Stimulated activated CD4-positive, alpha-beta T cell treated with anti-CD3 and anti-CD28 coated beads, Interleukin-15, amount 100 ng/mL, for 24 hours (primary cell): Measurements from ENCODE around the gene C6orf136.

Experiments used
- DNase-seq: peaks from one replicate; pipeline ENCODE4 v3.0.0-alpha.2; 2020

Gene C6orf136

GRCh38 chr6:30687659-30688431 lies 40.9 kb downstream of the C6orf136 start:
- DNase-seq, result no peak

DNA sequence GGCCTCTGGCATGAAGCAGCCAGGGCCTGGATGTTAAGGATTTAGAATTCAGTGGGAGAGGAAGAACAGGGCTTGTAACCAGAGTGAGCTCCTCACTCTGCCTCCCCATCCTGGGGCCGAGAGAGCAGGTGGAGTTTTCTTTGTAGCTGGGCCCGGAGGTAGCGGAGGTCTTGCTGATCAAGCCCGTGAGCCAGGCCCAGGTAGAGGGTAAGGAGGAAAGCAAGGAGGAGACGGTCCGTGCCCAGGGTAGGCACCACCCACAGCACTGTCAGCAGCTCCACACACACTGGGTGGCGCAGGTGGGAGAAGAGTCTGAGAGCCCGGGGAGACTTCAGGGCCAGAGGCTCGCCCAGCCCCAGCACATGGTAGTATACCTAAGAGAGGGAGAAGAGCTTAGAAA lies 41.6 kb downstream of the C6orf136 start:
- no peak for DNase-seq

GRCh38 chr6:30689022-30689865 lies 42.3 kb downstream of the C6orf136 start:
- DNase-seq, result no peak

- DNase-seq, result no peak
These were observed 43.1 kb downstream of the C6orf136 start for GRCh38 chr6:30689985-30690384.

DNA sequence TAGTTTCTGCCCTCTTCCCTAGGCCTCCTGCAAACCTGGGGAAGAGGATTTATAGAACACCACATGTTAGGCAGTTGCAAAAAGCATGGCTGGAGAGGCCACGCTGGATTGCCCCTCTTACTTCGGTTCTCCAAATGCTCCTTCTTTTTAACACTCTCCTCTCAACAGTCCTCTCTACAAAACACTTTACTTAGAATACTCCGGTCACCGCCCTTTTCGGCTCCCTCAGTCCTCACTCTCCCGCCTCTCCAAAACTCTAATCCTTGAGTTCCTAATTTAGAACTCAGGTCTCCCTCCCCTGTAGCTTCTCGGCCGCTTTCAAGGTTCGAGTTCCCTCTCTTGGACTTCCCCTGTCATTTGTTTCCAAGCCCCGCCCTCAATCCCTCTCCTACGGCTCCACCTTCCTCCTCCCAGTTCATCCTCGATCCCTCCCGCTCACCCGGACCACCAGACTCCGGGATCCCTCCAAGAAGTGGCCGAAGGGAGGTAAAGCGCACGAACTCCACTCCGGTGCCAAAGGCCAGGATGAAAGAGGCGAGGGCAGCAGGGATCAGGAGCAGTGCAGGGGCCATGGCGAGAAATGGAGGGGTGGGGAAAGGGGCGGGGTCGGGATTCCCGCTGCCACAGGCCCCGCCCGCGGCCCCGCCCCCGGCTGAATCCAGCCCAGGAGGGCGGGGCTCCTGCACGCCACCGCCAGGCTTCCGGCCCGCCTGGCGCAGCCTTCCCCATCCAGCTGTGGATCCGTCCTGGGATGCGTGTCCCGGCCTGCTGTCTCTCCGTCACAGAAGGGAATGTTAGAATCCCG lies 43.7 kb downstream of the C6orf136 start, which contains the start of gene NRM:
TSS of gene NRM (minus strand) at position 582 of the 805 bp plus-strand sequence. CDS start at position 572, 10 bp downstream.
- peak; percentile 87 for DNase-seq

- DNase-seq, result no peak
These were observed 44.4 kb downstream of the C6orf136 start for GRCh38 chr6:30691208-30691847.

DNA sequence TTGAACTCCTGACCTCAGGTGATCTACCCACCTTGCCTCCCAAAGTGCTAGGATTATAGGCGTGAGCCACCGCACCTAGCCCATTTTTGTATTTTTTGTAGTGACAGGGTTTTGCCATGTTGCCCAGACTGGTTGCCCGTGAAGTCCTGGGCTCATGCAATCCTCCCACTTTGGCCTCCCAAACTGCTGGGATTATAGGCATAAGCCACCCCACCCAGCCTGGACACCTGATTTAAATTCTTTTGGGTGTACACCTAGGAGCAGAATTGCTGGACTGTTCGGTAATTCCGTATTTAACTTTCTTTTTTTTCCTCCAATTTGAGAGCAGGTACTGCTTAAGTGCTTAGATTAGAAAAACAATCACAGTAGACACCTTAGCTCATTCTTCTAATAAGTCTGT lies 49.5 kb downstream of the C6orf136 start:
- DNase-seq, result no peak

GRCh38 chr6:30700340-30700739 lies 53.4 kb downstream of the C6orf136 start:
- DNase-seq, result no peak
